OCI-LY7 (cell line): Measurements from ENCODE around the gene TMEM243.

ENCODE experiments used
- CTCF ChIP-seq: fragments of 200-600 bp; sonication (generic); conservative IDR thresholded peaks from 2 replicates; pipeline ENCODE4 v1.5.1; 2014; ENCODE audit warnings: mild to moderate bottlenecking, antibody characterized with exemption, low read length, moderate library complexity, mixed read lengths
- EZH2phosphoT487 ChIP-seq: fragments of 200-600 bp; sonication (generic); IDR thresholded peaks from 2 replicates; pipeline ENCODE4 v1.6.1; 2018; ENCODE audit warnings: low read depth, borderline replicate concordance, mild to moderate bottlenecking, mixed run types, antibody characterized with exemption, low read length, moderate library complexity, mixed read lengths

- TF ChIP-seq CTCF: no peak
- TF ChIP-seq EZH2phosphoT487: no peak
Measured at GRCh38 chr7:87202208-87202607, 17.3 kb downstream of the TMEM243 start.
